AG09319 (cell line): ENCODE data around the gene MPEG1.

ENCODE experiments used
- DNase-seq: peaks from one replicate; pipeline ENCODE4 v3.0.0-alpha.2; 2010; ENCODE audit warnings: low read depth; ENCODE audit errors: extremely low read depth
- CTCF ChIP-seq: IDR thresholded peaks from 2 replicates; pipeline ENCODE4 v1.5.1; 2011; ENCODE audit warnings: low read depth, mild to moderate bottlenecking, inconsistent platforms, low read length, moderate library complexity

Gene MPEG1

GRCh38 chr11:59176330-59176729 is 36.4 kb downstream of the MPEG1 start:
- no peak for TF ChIP-seq CTCF
- no peak for DNase-seq

- no peak for DNase-seq
- no peak for TF ChIP-seq CTCF
These were observed 37.6 kb downstream of the MPEG1 start for GRCh38 chr11:59175091-59175501.

- no peak for DNase-seq
- TF ChIP-seq CTCF = no peak
These were observed 38.1 kb downstream of the MPEG1 start for GRCh38 chr11:59174664-59175033.

- DNase-seq = no peak
- no peak for TF ChIP-seq CTCF
These were observed 38.6 kb downstream of the MPEG1 start for GRCh38 chr11:59173964-59174663.

GRCh38 chr11:59173080-59173963 is 39.4 kb downstream of the MPEG1 start:
- DNase-seq = no peak
- no peak for TF ChIP-seq CTCF

GRCh38 chr11:59172345-59173079 is 40.2 kb downstream of the MPEG1 start:
- no peak for TF ChIP-seq CTCF
- no peak for DNase-seq
